ENCODE measurements around the gene TRNT1.

Gene TRNT1

DNA sequence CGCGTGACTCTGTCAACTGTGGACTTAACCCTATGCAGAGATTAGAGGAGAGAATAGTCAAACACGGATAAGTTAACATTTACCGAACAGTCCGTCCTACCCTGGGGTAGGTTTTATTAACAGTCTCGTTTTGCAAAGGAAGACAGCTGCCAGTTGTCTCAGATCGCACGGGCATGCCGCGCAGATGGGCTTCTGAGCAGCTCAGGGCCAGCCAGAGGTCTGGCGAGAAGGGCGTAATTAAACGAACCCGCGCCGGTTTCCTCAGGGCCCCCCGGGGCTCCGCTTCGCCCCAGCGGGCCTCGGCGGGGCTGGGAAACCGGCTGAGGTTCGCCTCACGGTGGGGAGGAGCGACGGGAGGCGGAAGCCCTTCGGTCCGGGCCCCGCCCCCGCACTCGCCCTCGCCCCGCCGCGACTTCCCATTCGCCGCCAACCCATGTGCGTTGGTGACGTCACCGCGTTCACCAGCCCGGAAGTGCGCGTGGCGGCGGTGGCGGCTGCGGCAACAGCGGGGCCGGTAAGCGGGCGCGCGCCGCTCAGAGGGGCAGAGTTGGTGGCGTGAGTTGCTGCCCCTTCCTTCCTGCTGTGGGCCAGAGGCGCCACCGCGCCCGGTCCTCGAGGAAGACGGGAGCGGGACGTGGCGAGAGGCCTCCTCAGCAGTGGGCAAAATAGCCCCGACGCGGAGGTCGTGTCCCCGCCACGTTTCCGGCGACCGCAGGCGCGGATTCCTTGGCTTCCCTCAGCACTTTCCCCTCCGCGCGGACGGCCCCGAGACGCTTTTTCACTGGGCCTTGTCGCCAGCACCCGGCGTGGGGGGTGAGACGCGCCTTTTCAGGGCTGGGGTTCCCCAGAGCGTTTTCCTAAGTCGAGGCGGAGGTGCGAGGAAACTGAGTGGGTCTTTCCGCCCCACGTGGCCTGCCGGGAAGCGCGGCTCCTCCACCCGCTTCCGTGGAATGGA lies at the start of gene TRNT1:
Gene TRNT1, plus strand, starts transcription at position 464 of the 955 bp plus-strand sequence. CDS start 2,101 bp downstream, outside the sequence.
- DNase-seq (ENCODE audit: low read depth in 2 of 2): peak; percentile 91 to 98

- DNase-seq (ENCODE audit: low read depth in 2 of 2): no peak
Measured at GRCh38 chr3:3080309-3080708, 46.4 kb upstream of the TRNT1 start.

- DNase-seq (ENCODE audit: low read depth in 2 of 2): no peak
Measured at GRCh38 chr3:3081381-3082233, 45.1 kb upstream of the TRNT1 start.

GRCh38 chr3:3082234-3082924 lies 44.4 kb upstream of the TRNT1 start:
- no peak for DNase-seq (ENCODE audit: low read depth in 2 of 2)

DNA sequence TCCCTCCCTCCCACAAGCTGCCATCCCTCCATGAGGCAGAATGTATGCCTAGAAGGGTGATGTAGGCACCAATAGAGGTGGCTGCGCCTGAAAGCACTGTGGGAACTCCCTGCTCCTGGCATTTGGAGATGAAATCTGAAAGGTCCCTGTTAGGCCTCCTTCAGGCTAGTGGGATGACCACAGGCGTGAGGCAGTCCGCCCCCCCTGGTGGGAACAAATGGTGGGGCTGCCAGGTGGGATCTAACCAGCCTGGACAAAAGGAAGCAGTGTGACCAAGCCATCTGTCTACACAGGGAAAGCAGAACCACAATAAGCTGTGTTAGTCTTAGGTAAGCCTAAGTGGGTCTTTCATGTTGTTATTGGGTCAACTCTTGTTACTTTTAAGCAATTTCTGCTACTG lies 41.9 kb upstream of the TRNT1 start:
- DNase-seq (ENCODE audit: low read depth in 2 of 2): no peak

GRCh38 chr3:3085782-3086181 lies 41.0 kb upstream of the TRNT1 start:
- no peak for DNase-seq (ENCODE audit: low read depth in 2 of 2)

- DNase-seq (ENCODE audit: low read depth in 2 of 2): no peak
Measured at GRCh38 chr3:3086239-3086638, 40.5 kb upstream of the TRNT1 start.

GRCh38 chr3:3087279-3087678 lies 39.5 kb upstream of the TRNT1 start:
- no peak for DNase-seq (ENCODE audit: low read depth in 2 of 2)

DNA sequence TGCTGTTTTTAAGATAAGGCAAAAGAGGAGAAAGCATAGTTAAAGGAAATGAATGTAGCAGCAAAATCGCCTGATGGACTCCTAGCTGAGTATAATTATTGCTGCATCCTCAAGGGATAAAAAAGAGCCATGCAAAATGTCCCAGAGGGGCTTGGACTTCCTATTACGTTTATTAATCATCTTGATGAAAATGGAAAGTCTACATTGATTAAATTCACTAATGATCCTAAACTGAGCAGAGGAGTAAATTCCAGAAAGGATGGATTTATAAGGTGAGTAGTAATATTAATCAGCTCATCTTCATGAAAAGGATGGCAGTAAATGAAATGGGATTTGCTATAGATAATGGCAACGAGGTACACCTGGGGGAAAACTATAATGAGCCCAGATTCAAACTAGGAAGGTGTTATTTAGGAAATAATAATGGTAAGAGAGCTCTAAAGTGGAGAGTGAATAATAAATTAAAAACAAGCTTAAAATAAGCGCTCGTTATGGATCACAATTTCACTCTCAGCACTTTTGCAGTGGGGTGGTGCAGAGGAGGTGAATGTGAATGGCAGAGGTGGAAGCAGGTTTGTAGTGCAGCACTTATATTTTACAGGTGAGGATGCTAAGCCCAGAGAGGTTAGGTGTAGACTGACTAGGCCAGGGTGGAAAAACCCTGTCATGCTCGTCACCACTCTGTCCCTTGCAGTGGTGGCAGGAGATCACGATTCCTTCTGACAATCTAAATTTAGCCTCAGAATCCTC lies 38.8 kb upstream of the TRNT1 start:
- DNase-seq (ENCODE audit: low read depth in 2 of 2): no peak

GRCh38 chr3:3089017-3089416 lies 37.7 kb upstream of the TRNT1 start:
- no peak for DNase-seq (ENCODE audit: low read depth in 2 of 2)

DNA sequence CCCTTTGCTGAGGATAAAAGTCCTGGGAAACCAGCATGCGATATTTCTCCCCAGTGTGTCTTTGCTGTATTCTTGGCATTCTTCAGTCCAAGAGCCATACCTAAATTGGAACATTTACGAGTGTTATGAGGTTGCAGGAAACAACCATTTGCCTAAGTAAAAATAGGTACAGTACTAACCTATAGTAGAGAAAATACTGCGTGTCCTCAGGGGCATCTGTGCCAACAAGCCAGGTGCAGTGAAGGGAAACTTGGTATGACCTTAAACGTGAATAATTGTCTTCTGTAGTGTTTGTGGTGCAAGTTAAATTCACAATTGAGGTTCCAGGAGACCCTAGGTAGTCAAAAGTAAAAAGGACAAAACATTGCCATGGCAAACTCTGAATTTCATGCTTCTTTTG lies 28.8 kb upstream of the TRNT1 start:
- no peak for DNase-seq (ENCODE audit: low read depth in 2 of 2)

DNA sequence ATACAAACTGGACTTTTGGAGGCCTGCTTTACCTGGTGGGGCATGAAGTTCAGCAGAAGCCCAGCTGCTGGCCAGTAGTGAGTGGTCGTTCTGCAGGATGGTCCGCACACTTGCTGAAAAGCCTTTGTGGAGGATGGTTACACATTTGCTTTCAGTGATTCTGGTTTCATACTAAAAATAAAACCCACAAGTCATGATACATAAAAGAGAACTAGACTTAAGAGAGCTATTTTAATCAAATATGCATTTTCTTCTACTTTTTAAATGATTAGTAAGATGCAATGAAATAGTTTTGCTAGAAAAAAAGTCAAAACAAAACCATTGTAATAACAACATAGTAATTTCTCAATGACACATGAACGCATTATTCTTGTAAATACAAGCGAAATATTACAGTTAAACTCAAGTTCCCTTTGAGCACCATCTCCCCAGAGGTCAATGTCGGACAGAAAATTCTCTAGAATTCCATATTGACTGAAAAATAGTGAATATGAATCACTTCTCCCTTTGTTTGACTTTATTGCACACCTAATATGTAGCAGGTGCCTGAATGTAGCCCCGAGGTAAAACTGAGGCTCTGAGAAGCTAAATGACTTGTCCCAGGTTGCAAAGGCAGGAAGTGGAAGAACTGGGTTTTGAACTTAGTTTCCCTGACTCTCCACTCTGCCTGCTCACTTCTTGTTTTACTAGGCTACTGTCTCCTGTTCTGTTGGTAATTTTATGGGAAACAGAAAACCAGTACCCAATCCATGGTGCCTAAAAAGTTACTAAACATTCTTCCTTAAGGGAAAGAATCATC lies 24.9 kb upstream of the TRNT1 start:
- no peak for DNase-seq (ENCODE audit: low read depth in 2 of 2)

- DNase-seq (ENCODE audit: low read depth in 2 of 2): no peak
Measured at GRCh38 chr3:3102751-3103150, 24.0 kb upstream of the TRNT1 start.

GRCh38 chr3:3105246-3105645 lies 21.5 kb upstream of the TRNT1 start:
- DNase-seq (ENCODE audit: low read depth in 2 of 2): no peak

- DNase-seq (ENCODE audit: low read depth in 2 of 2): no peak
Measured at GRCh38 chr3:3105815-3106214, 20.9 kb upstream of the TRNT1 start.

DNA sequence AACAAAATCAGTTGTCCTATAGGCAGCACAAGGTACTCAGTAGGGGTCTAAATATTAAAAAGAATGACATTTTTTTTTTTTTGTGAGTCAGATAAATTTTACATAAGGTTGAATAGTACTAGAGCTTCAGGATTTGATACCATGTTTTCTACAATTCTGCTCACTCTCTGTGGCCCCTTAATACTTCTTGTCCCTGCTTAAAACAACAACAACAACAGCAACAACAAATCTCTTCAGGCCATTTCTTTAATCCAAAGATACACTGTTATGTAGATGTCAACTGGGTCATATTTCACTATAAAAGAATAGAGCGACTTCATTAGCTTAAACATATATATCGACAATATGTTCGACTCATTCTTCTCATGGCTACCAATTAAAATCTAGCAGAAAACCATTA lies 19.6 kb upstream of the TRNT1 start:
- no peak for DNase-seq (ENCODE audit: low read depth in 2 of 2)

DNA sequence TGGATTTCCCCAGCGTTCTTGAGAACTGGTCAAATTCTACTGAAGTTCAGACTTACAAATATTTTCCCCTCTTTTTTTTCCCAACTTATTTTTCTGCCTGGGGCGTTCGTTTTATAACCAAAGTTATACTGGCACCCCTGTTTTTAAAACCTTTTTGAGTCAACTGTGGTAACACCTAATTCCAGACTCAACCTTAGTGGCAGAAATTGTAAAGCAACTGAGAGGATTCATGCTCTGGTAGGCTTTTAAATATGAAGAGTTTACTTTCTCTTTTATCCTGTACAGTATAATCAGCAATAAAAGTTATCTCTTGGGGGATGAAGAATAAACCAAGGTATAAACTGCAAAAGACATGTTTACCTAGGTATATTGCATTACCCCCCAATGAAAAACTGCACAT lies 18.9 kb upstream of the TRNT1 start:
- DNase-seq (ENCODE audit: low read depth in 2 of 2): no peak

DNA sequence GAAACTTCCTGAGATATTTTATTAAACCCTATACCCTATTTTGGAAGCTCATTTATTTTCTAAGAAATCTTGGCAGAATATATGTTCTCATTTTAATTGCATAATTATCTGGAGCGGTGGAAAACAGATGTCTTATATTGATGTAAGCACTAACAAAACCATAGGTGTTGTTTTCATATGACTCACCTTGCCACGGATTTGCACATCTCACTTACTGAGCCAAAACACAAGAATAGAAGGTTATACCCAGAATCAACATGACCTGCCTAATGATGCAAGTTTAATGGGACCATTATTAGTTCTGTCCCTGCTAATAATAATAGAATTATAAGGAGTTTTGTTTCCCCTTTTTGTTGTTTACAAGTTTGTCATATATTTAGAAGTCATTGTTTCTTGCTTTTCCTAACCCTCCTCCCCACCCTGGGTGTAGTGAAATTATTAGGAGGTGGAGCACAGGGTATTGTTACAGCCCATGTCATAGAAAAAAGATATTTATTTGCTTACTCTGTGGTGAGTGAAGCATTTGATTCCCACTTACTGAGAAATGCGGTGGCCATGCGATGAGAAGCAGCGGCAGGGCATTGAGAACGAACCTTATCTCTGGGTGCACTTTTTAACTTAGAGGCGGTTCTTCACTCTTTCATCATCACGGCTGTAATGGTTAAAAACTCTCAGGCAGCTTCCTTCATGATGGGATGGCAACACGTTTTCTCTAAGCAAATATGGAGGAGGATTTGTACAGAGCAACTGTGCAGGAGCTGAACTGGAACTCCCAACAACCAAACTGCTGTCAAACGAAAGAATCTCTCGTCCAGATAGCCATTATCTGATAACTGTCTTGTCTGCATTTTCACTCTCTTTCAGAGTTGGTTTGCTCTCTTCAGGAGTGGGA lies 17.1 kb upstream of the TRNT1 start:
- DNase-seq (ENCODE audit: low read depth in 2 of 2): no peak

DNA sequence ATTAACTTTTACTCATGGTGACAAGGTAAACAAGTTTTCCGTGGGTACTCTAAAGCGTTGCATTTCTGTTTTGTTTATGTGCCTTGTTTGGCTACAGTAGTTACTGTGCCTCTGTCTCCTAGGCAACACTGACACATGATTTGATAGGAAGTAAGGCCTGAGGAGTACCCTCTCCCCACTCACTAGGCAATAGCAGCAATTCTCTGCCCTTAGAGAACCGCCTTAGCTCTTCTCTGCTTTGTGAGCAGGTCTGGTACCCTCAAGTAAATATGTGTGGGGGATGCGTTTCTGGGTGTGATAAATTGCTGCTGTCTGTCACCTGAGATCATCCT lies 16.5 kb upstream of the TRNT1 start, which contains the start of gene IL5RA:
Gene IL5RA, minus strand, starts transcription at position 76 of the 332 bp plus-strand sequence. CDS start 5,390 bp downstream, outside the sequence.
- DNase-seq (ENCODE audit: low read depth in 2 of 2): no peak
